Progenitor cell of endocrine pancreas (in vitro differentiated cells): ENCODE results near the gene RELT. TPM values are rescaled to one million over a fixed set of nuclear protein-coding genes. Genes with fewer than 3 reads are reported as not detected.
"Not testable (repeated sequence)": the region's sequence is repeated elsewhere in the genome, so short reads cannot be mapped to it uniquely, and the experiment has no call there.

Experiments used
- DNase-seq: peaks from one replicate; pipeline ENCODE4 v3.0.0; 2021; ENCODE audit warnings: low spot score; ENCODE audit not compliant: unreplicated experiment
- H3K27ac Mint-ChIP-seq: 2 replicates; pipeline ENCODE4 v1.8.0; 2021; ENCODE audit warnings: mild to moderate bottlenecking, moderate library complexity, mixed read lengths
- H3K27me3 Mint-ChIP-seq: 2 replicates; pipeline ENCODE4 v1.8.0; 2021; ENCODE audit warnings: mixed read lengths
- H3K36me3 Mint-ChIP-seq: 2 replicates; pipeline ENCODE4 v1.8.0; 2022; ENCODE audit warnings: mixed read lengths; ENCODE audit not compliant: insufficient read depth
- H3K4me1 Mint-ChIP-seq: 2 replicates; pipeline ENCODE4 v1.8.0; 2021; ENCODE audit warnings: low read depth, mixed read lengths
- H3K4me3 Mint-ChIP-seq: 2 replicates; pipeline ENCODE4 v1.8.0; 2021; ENCODE audit warnings: low read depth, mild to moderate bottlenecking, moderate library complexity, mixed read lengths
- H3K9me3 Mint-ChIP-seq: 2 replicates; pipeline ENCODE4 v1.8.0; 2021; ENCODE audit warnings: low read depth, mixed read lengths
- total RNA-seq: library from RNA; stranded (reverse); gene quantifications from 2 replicates; pipeline ENCODE4 v1.2.1, GENCODE V29; 2021
- TF ChIP-seq, protein P1 (sequence below): fragments of 200-600 bp; sonication (generic); IDR thresholded peaks from one replicate; pipeline ENCODE4 v1.5.0; 2021; ENCODE audit warnings: antibody characterized with exemption, mild to moderate bottlenecking; ENCODE audit not compliant: unreplicated experiment

RELT gene
- total RNA-seq, 1 donor from 2014 or later, result 5.3 TPM

DNA sequence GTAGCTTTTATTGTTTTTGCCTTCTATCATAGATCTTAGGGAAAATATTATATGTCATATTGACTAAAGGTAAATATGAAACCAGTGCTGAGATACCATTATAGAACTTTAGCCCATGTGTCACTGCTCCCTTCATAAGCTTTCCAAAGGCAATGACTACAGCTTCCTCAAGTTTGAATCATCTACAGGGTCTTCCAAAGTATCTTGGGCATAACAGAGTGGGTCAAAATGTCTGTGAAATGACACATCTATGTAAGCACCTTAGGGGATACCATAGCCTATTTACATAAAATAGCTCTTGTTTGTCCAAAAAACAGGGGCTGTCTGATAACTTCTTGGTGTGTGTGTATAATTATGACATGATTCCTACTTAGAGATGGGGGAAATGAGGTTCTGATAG lies 52.5 kb downstream of the RELT start:
- no peak for DNase-seq
- TF ChIP-seq, protein P1, sequence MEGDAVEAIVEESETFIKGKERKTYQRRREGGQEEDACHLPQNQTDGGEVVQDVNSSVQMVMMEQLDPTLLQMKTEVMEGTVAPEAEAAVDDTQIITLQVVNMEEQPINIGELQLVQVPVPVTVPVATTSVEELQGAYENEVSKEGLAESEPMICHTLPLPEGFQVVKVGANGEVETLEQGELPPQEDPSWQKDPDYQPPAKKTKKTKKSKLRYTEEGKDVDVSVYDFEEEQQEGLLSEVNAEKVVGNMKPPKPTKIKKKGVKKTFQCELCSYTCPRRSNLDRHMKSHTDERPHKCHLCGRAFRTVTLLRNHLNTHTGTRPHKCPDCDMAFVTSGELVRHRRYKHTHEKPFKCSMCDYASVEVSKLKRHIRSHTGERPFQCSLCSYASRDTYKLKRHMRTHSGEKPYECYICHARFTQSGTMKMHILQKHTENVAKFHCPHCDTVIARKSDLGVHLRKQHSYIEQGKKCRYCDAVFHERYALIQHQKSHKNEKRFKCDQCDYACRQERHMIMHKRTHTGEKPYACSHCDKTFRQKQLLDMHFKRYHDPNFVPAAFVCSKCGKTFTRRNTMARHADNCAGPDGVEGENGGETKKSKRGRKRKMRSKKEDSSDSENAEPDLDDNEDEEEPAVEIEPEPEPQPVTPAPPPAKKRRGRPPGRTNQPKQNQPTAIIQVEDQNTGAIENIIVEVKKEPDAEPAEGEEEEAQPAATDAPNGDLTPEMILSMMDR, result no peak
- no peaks in the 10 kb centered on the region for H3K9me3 Mint-ChIP-seq
- H3K27me3 Mint-ChIP-seq, result no peaks in the 10 kb centered on the region
- H3K27ac Mint-ChIP-seq, result no peak overlapping the region
- no peaks in the 10 kb centered on the region for H3K36me3 Mint-ChIP-seq
- no peaks in the 10 kb centered on the region for H3K4me1 Mint-ChIP-seq
- H3K4me3 Mint-ChIP-seq, result no peak overlapping the region

DNA sequence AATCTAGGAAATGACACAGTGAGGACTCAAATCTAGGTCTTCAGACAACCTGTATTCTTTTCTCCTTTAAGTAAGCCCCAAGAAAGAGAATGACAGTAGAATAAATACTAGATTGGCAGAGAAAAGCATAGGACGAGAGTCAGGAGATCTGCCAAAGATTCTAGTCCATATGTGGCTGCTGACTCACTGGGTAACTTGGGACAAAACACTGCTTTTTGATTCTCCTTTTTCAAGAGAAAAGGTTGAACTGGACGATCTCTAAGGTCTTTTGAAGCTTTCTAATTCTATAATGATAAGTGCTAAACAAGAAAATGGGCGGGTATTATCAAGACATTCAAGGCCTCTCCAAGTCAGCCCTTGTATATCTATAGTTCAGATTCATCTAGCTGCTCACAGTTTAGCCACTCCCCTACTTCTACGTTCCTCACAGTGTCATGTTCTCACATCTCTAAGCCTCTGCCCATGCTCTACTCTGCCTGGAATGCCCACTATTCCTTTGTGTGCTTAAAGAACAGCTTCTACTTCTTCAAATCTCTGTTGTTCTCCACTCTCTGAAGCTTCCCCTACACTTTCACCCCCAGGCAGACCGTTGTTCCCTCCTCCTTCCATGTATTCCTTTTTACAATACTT lies 53.0 kb downstream of the RELT start:
- no peaks in the 10 kb centered on the region for H3K36me3 Mint-ChIP-seq
- DNase-seq, result no peak
- TF ChIP-seq, protein P1, result no peak
- no peaks in the 10 kb centered on the region for H3K27me3 Mint-ChIP-seq
- no peaks in the 10 kb centered on the region for H3K4me1 Mint-ChIP-seq
- peak overlapping the region; percentile 57 for H3K27ac Mint-ChIP-seq
- H3K9me3 Mint-ChIP-seq, result no peaks in the 10 kb centered on the region
- H3K4me3 Mint-ChIP-seq, result no peak overlapping the region

DNA sequence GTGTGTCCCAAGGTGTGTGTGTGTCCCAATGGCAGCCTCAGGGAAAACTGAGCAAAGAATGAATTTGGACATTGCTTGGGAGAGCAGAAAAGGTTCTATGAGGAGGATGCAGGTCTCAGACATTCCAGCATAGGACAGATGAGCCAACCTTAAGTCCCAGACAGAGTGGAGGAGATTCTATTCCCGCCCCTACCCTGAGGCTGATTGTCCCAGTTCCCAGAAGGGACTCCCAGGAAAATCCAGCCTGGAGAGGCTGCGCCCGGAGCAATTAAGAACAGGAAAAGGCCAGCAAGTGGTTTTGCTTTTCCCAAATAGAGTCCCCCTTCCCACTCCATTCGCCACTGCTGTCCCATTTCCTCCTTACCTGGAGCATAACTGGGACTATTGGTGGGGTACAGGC lies 54.1 kb downstream of the RELT start:
- H3K27me3 Mint-ChIP-seq, result no peaks in the 10 kb centered on the region
- H3K9me3 Mint-ChIP-seq, result no peaks in the 10 kb centered on the region
- DNase-seq, result no peak
- TF ChIP-seq, protein P1, result no peak
- no peaks in the 10 kb centered on the region for H3K36me3 Mint-ChIP-seq
- H3K4me3 Mint-ChIP-seq, result no peak overlapping the region
- no peaks in the 10 kb centered on the region for H3K4me1 Mint-ChIP-seq
- H3K27ac Mint-ChIP-seq, result no peak overlapping the region

DNA sequence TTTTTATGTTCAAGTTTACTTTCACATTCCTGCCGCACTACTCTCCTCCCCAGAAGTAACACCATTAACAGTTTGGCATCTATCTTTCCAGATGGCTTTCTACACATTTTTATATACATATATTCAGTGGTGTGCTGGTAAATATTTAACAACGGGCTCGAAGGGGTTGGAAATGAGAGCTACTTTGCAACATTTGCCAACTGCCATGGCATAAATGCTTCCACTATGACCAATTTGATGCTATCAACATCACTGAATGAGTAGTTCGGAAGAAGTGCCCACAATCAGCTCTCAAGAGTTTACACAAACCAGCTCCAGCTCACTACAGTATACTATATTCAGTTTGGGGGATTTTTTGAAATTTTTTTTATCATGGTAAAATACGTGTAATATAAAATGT lies 55.2 kb downstream of the RELT start:
- no peak for DNase-seq
- no peak overlapping the region for H3K27ac Mint-ChIP-seq
- H3K27me3 Mint-ChIP-seq, result no peaks in the 10 kb centered on the region
- H3K36me3 Mint-ChIP-seq, result no peaks in the 10 kb centered on the region
- TF ChIP-seq, protein P1, result no peak
- H3K9me3 Mint-ChIP-seq, result no peaks in the 10 kb centered on the region
- H3K4me1 Mint-ChIP-seq, result no peaks in the 10 kb centered on the region
- H3K4me3 Mint-ChIP-seq, result no peak overlapping the region

DNA sequence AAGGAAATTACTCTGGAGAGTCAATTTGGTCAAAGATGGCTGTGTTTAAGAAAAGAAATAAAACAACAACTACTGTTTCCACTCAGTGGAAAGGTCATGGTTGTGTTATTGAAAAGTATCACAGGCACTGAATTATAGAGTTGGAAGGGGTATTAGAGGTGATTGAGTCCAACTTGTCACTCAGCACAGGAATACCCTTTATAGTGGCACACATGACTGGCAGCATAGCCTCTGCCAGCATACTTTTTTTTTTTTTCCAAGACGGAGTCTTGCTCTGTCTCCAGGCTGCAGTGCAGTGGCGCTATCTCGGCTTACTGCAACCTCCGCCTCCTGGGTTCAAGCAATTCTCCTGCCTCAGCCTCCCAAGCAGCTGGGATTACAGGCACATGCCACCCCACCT lies 60.7 kb downstream of the RELT start:
- H3K4me3 Mint-ChIP-seq, H3K27ac Mint-ChIP-seq, H3K27me3 Mint-ChIP-seq, H3K36me3 Mint-ChIP-seq, DNase-seq, H3K9me3 Mint-ChIP-seq: not testable (repeated sequence)
- H3K4me1 Mint-ChIP-seq, result peaks cover 19% of the 10 kb centered on the region

DNA sequence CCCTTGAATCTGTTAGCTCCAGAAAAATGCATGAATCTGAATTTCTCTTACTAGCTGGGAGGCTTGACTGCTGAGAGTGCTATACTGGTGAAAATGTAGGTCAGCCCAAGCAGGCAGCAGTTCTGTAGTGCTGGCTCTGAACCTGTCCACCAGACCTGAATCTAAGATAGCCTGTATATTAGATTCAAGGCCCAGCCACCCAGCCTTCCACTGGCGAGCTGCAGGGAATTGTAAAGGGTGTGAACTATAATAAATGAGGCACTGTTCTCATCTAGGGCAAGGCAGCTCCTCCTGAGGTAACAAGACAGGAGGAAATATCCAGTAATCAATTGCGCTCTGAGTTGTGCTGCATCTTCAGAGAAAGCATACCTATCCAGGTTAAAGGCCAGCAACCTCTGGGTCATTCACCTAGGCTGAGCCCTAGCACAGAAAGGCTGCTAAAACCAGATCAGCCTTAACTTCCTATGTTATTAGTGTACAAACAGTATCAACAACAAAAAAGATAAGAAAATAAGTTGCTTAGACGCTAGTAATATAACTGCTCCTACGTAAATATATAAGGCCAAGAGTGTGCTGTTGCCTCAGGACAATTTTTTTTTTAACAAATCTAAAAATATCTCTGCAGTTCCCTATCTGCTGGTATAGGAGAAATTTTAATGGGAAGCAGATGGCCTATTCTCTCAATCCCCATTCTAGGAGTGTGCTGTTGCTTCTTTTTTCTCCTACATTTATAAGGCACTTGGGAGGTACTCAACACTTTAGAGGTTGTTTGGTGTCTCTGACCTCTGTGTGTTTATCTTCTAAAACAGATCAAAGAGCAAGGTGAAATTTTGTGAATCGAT lies 63.0 kb downstream of the RELT start:
- H3K36me3 Mint-ChIP-seq, result peaks cover 3% of the 10 kb centered on the region
- H3K9me3 Mint-ChIP-seq, result no peaks in the 10 kb centered on the region
- H3K27me3 Mint-ChIP-seq, result no peaks in the 10 kb centered on the region
- no peak overlapping the region for H3K4me3 Mint-ChIP-seq
- H3K4me1 Mint-ChIP-seq, result peaks cover 31% of the 10 kb centered on the region
- DNase-seq, result no peak
- TF ChIP-seq, protein P1, result no peak
- H3K27ac Mint-ChIP-seq, result peak overlapping the region; percentile 12
